GM21528 (cell line): Measurements from ENCODE around the gene KRT28.
"Not testable (repeated sequence)": the region's sequence is repeated elsewhere in the genome, so short reads cannot be mapped to it uniquely, and the experiment has no call there.

Source experiments
- ATAC-seq: cut with Tn5 transposase; IDR thresholded peaks from one replicate; pipeline ENCODE4 v1.9.1; 2021; ENCODE audit warnings: mild to moderate bottlenecking, moderate library complexity; ENCODE audit not compliant: unreplicated experiment, low FRiP score

Gene KRT28

DNA sequence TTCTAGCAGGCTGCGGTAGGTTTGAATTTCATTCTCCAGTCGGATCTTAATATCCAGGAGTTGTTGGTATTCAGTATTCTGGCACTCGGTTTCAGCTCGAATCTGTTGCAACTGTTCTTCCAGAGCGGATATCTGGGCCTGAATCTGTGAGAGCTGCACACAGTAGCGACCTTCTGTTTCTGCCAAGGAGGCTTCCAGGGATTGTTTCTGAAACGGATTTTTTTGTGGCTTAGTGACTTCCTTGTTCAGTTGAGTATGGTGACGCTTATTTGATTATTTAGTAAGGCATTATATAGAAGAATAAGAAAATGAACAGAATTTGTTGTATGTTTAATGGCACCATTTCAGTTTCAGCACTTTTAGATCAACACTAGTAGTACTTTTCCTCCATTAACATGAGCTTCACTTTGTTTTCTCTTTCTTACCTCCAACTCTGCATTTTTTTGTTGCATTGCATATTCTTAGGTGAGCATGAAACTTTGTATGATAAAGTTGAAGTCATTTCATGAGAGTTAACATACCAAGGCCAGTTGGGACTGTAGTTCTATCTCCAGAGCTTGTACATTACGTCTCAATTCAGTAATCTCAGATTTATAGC lies 19.9 kb upstream of the KRT28 start:
- ATAC-seq: no peak

DNA sequence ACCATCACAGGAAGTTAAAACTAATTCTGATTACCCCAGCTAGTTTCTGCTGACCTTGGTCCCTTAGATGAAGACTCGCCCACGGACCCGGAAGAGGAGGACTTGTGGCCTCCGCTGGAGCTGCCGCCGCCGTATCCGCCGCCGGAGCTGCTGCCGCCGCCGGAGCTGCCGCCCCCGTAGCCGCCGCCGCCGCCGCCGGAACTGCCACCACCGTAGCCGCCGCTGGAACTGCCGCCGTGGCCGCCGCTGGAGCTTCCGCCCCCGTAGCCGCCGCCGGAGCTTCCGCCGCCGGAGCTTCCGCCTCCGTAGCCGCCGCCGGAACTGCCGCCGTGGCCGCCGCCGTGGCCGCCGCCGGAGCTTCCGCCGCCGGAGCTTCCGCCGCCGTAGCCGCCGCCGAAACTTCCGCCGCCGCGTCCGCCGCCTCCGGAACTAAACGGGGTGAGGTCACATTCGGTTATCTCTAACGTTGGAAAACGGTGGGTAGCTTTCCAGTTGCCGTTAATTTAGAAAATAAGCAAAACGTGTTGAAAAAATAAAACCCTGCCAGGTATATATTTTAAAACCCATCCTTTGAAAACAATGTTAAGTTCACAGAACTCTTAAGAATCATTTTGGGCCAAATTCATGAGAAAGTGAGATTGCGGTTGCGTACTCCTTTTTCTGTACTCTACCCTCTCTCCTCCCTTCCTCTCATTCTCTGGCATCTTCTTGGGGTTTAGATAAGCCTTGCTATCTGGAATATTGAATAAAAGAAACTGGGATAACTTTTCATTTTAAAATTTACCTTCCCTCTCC lies 19.2 kb upstream of the KRT28 start:
- ATAC-seq: peak; percentile 78

DNA sequence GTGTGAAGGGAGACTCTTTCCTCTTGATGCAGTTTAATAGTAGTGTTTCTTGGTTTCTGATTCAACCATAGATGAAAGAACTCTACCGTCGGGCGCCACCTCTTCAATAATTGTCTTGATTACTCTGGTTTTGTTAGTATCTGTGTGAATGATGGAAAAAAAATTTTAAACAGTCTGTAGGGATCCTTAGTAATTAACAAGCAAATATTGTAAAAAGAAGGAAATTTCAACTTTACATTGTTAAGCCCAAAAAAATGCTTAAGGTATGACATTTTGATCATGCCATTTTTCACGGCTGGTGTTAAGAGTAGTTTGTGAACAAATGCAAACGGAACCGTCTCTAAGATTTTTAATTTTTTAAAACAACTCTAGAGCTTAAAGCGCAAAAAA lies 18.6 kb upstream of the KRT28 start:
- ATAC-seq: peak; percentile 12

DNA sequence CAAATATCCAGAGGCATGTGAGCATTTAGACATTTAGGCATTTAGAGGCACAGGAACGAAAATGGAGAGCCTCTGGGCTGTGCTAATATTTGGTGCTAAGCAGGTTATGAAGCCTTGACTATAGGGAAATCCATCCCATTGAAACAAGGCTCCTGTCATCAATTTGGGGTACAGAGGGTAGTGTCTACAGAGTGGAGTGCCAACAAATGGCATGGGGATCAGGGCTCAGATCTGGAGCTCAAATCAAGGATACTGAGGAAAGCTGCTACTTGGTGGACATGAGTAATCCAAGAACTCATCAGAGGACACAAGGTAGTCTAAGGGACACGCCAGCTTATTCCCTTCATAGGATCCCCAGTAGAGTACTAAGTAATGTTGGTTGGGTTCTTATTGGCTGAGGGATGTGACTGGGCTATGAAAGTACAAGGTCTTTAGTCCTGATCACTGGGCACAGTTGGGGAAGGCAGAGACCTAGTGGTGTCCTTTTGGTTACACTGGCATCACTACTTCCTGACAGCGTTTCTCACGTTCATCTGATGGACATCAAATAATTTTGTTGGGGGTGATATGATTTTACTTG lies 17.4 kb upstream of the KRT28 start:
- no peak for ATAC-seq

DNA sequence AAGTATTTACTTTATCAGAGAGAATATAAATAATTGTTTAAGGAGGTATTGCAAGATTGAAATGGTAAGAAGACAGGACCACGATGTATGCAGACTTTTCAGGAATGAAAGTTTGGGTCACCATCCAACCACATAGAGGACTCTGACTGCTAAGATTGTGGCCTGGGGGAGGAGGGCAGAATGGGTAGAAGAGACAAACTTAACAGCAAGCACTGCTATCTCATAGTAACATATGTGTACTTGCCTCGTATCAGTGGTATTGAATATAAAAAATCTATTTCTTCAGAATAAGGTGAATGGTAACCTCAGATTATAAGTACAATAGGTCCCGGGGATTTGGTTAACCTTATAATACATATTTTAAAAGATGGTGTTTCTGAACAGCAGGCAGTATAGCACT lies 16.8 kb upstream of the KRT28 start:
- ATAC-seq: no peak

- no peak for ATAC-seq
Measured at GRCh38 chr17:40815381-40815780, 15.6 kb upstream of the KRT28 start.

DNA sequence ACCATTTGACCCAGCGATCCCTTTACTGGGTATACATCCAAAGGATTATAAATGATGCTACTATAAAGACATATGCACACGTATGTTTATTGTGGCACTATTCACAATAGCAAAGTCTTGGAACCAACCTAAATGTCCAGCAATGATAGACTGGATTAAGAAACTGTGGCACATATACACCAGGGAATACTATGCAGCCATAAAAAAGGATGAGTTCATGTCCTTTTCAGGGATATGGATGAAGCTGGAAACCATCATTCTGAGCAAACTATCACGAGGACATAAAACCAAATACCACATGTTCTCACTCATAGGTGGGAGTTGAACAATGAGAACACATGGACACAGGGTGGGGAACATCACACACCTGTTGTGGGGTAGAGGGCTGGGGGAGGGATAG lies 14.9 kb upstream of the KRT28 start:
- ATAC-seq: not testable (repeated sequence)

- no peak for ATAC-seq
Measured at GRCh38 chr17:40813804-40814203, 14.0 kb upstream of the KRT28 start.

DNA sequence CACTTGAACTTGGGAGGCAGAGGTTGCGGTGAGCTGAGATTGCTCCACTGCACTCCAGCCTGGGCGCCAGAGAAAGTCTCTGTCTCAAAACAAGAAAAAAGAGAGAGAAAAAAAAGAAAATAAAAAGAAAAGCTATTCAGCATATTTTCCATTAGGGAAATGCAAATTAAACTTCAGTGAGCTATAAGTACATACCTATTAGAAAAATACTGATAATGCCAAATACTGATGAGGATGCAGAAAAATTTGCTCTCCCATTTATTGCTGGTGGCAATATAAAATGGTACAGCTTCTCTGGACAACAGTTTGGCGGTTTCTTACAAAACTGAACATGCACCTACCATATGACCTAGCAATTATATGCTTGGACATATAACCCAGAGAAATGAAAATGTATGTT lies 12.9 kb upstream of the KRT28 start:
- no peak for ATAC-seq

DNA sequence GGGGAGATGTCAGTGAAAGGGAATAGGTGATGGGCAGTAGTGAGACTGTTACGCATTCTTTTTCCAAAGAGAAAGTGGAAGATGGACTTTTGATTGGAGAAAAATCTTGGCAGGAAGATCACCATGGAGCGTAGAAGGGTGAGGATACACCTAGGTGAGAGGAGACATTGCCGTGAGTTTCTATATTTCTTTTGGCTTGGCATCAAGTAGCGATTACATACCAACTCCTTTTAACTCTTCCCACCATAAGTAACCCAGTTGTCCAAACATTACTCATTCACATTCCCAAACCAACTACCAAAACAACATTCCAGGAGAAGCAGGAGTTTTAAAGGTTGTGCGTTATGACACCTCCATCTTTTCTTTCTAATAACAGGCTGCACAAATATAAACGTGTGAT lies 10.7 kb upstream of the KRT28 start:
- no peak for ATAC-seq

DNA sequence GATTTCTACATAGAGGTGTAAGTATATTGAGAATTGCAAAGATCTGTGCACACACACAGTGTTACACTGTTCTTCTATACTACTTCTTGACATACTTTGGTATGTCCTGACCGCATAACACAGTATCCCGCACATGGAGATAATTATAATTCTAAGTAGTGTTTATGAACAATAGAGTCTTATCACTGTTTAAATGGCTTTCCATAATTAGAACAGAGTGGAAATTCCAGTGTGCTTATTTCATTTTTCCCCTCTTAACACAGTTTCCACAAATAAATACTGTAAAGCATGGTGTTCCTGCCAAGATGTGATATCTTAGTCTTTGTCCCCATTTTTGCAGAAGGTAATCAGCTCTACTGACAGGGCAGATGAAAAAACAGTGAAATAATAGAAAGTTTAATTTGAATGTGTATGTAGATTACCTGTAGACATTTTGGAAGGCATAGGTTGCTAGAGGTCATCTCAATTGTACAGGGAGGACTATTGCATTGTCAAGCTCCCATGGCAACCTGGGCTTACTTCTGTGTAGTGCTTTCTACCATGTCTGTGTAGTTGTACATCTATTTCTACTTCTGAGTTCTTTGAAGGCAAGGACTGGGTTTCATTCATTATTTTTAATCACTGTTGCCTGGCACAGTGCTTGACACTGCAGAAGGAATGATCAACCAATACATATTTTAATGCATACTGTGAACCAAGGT lies 10.1 kb upstream of the KRT28 start:
- ATAC-seq: no peak

DNA sequence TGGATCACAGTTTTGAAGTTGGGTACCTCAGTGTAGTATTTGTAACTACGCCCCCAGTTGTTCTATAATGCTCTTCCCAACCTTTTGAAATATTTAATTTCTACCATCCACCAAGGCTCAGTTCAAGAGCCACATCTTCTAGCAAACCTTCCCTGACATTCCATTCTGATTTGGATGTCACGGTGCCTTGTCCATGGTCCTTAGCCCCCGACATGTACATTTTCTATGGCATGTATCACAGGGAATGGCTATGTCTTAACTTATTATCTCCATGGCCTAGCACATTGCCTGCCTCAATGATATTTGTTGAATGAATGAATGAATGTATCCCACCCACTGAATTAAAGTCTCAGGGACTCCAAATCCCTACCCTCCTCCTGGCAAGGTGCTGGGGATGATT lies 6.4 kb upstream of the KRT28 start:
- ATAC-seq: no peak

- no peak for ATAC-seq
Measured at GRCh38 chr17:40803617-40804082, 3.9 kb upstream of the KRT28 start.

- ATAC-seq: no peak
Measured at GRCh38 chr17:40801157-40801556, 1.4 kb upstream of the KRT28 start.

GRCh38 chr17:40800381-40800780 lies 622 bp upstream of the KRT28 start:
- no peak for ATAC-seq

GRCh38 chr17:40796846-40797245 lies 2.9 kb downstream of the KRT28 start:
- ATAC-seq: no peak

- ATAC-seq: no peak
Measured at GRCh38 chr17:40795019-40795667, 4.6 kb downstream of the KRT28 start.

DNA sequence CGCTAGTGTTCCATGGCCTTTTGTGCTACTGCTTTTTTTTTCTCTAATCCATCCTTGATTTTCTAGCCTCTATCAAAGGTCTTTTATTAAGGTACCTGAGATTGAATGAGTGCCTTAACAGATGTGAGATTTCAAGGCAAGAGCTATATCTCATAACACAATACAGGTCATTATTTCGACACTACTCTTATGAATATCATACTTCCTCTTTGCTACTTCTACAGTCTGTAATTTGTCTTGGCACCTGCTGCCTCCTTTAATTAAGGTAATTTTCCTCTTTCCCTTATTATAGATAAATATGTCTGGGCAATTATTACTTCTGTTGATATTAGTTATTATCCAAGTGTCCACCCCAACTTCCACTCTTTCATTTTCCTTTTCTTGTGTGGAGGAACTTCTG lies 5.3 kb downstream of the KRT28 start:
- no peak for ATAC-seq

GRCh38 chr17:40793832-40794231 lies 5.9 kb downstream of the KRT28 start:
- ATAC-seq: no peak

GRCh38 chr17:40791787-40792436 lies 7.8 kb downstream of the KRT28 start:
- no peak for ATAC-seq
